ENCODE data around the gene OPCML. TPM values are rescaled to one million over a fixed set of nuclear protein-coding genes. Genes with fewer than 3 reads are reported as not detected.
A peak's percentile ranks its signal among the peaks of the same experiment; 100 is the strongest.

Gene OPCML
- total and polyA plus RNA-seq, 2 donors (not counting 1 experiment from before 2014, with no cell fraction given), result not detected

- H4K20me1 ChIP-seq (ENCODE audit: control insufficient read depth, insufficient read depth, low read length, poor library complexity, severe bottlenecking), result no peaks in the 10 kb centered on the region
- Mint-ChIP-seq H3K4me1 (no peaks in the 10 kb centered on the region), H3K9me3 (ENCODE audit: insufficient read depth) (no peaks in the 10 kb centered on the region), H3K27ac (no peak overlapping the region), H3K4me3 (no peak overlapping the region), H3K27me3 (peaks cover 37% of the 10 kb centered on the region)
- H3K79me2 ChIP-seq (ENCODE audit: control insufficient read depth, insufficient read depth, low read length), result no peaks in the 10 kb centered on the region
- ATAC-seq (ENCODE audit: low read depth) (no peak), DNase-seq (no peak)
- POLR2A ChIA-PET, result no interaction called here
- no peak overlapping the region for H2AFZ ChIP-seq (ENCODE audit: insufficient read depth, low read depth, low read length, poor library complexity, severe bottlenecking)
- no peaks in the 10 kb centered on the region for H3K36me3 ChIP-seq (replicated peaks in 1 of 2; ENCODE audit: control extremely low read depth in 1 of 2, control insufficient read depth in 1 of 2, extremely low read depth in 1 of 2, insufficient read depth in 2 of 2, low read length in 1 of 2)
- peaks cover 0 to 5% of the 10 kb centered on the region in 2 donors for H3K4me1 ChIP-seq (ENCODE audit: control insufficient read depth in 2 of 2, insufficient read depth in 2 of 2, low read length in 2 of 2)
- CTCF ChIA-PET, result no interaction called here
- 79% methylated on average over 6 of the region's 9 CpGs for WGBS (ENCODE audit: insufficient coverage)
- no peak overlapping the region for H3K4me2 ChIP-seq (replicated peaks; ENCODE audit: low read depth, low read length, poor library complexity, severe bottlenecking)
- no peak overlapping the region for H3K9ac ChIP-seq (ENCODE audit: low read length)
- peaks cover 0 to 10% (median 0%) of the 10 kb centered on the region in 3 donors for H3K9me3 ChIP-seq (ENCODE audit: control extremely low read depth in 1 of 3, control insufficient read depth in 2 of 3, insufficient read depth in 1 of 3, low read length in 2 of 3)
- peaks cover 0 to 16% (median 9%) of the 10 kb centered on the region in 4 experiments for H3K27me3 ChIP-seq (replicated peaks in 1 of 4; ENCODE audit: control extremely low read depth in 1 of 4, control insufficient read depth in 3 of 4, insufficient read depth in 4 of 4, low read length in 3 of 4)
- intact Hi-C loops (cut with micrococcal nuclease), result loop anchor here (10.0 kb wide), 1 partner anchor 616 kb away; no protein-coding TSS in a partner anchor
- no peak overlapping the region for H3K4me3 ChIP-seq (ENCODE audit: control extremely low read depth in 1 of 5, extremely low read depth in 1 of 5, insufficient read depth in 1 of 5, low read depth in 2 of 5, low read length in 4 of 5)
- no peak overlapping the region for H3K27ac ChIP-seq (ENCODE audit: low read length in 2 of 2)
- TF ChIP-seq EZH2 (IDR thresholded peaks at IDR 0.05; ENCODE audit: borderline replicate concordance, insufficient read depth, low read depth, low read length, poor library complexity, severe bottlenecking) (no peak), CTCF (IDR thresholded peaks at IDR 0.05) (no peak)
These were observed 451.3 kb downstream of the OPCML start for GRCh38 chr11:133081020-133081419.

GRCh38 chr11:133078591-133079404 lies 453.5 kb downstream of the OPCML start:
- no peak overlapping the region for H3K4me3 Mint-ChIP-seq
- H3K27me3 ChIP-seq (replicated peaks in 1 of 4; ENCODE audit: control extremely low read depth in 1 of 4, control insufficient read depth in 3 of 4, insufficient read depth in 4 of 4, low read length in 3 of 4), result peaks cover 0 to 11% (median 3%) of the 10 kb centered on the region in 4 experiments
- H3K4me1 Mint-ChIP-seq, result no peaks in the 10 kb centered on the region
- no peak overlapping the region for H3K27ac ChIP-seq (ENCODE audit: low read length in 2 of 2)
- no peak overlapping the region for H3K4me3 ChIP-seq (ENCODE audit: control extremely low read depth in 1 of 5, extremely low read depth in 1 of 5, insufficient read depth in 1 of 5, low read depth in 2 of 5, low read length in 4 of 5)
- H3K4me1 ChIP-seq (ENCODE audit: control insufficient read depth in 2 of 2, insufficient read depth in 2 of 2, low read length in 2 of 2), result peaks cover 0 to 5% of the 10 kb centered on the region in 2 donors
- CTCF ChIA-PET, result interaction anchor here (1.4 kb wide), 1 partner anchor 757 kb away, joined by 3 read pairs; no protein-coding TSS in a partner anchor
- no peaks in the 10 kb centered on the region for H4K20me1 ChIP-seq (ENCODE audit: control insufficient read depth, insufficient read depth, low read length, poor library complexity, severe bottlenecking)
- ATAC-seq (ENCODE audit: low read depth) (no peak), DNase-seq (no peak)
- TF ChIP-seq EZH2 (IDR thresholded peaks at IDR 0.05; ENCODE audit: borderline replicate concordance, insufficient read depth, low read depth, low read length, poor library complexity, severe bottlenecking) (no peak), CTCF (IDR thresholded peaks at IDR 0.05) (peak; percentile 32)
- no peak overlapping the region for H2AFZ ChIP-seq (ENCODE audit: insufficient read depth, low read depth, low read length, poor library complexity, severe bottlenecking)
- no peaks in the 10 kb centered on the region for H3K9me3 Mint-ChIP-seq (ENCODE audit: insufficient read depth)
- H3K36me3 ChIP-seq (replicated peaks in 1 of 2; ENCODE audit: control extremely low read depth in 1 of 2, control insufficient read depth in 1 of 2, extremely low read depth in 1 of 2, insufficient read depth in 2 of 2, low read length in 1 of 2), result no peaks in the 10 kb centered on the region
- WGBS (ENCODE audit: insufficient coverage), result 32% methylated on average over 22 of the region's 24 CpGs
- POLR2A ChIA-PET, result no interaction called here
- peaks cover 0 to 10% (median 0%) of the 10 kb centered on the region in 3 donors for H3K9me3 ChIP-seq (ENCODE audit: control extremely low read depth in 1 of 3, control insufficient read depth in 2 of 3, insufficient read depth in 1 of 3, low read length in 2 of 3)
- no peaks in the 10 kb centered on the region for H3K79me2 ChIP-seq (ENCODE audit: control insufficient read depth, insufficient read depth, low read length)
- H3K9ac ChIP-seq (ENCODE audit: low read length), result no peak overlapping the region
- intact Hi-C loops (cut with micrococcal nuclease), result loop anchor here (10.0 kb wide), 1 partner anchor 56 kb away; no protein-coding TSS in a partner anchor
- no peak overlapping the region for H3K4me2 ChIP-seq (replicated peaks; ENCODE audit: low read depth, low read length, poor library complexity, severe bottlenecking)
- H3K27me3 Mint-ChIP-seq, result peaks cover 19% of the 10 kb centered on the region
- no peak overlapping the region for H3K27ac Mint-ChIP-seq
